Liver (tissue), 9 donors: Measurements from ENCODE around the gene BAAT. TPM values are rescaled to one million over a fixed set of nuclear protein-coding genes. Genes with fewer than 3 reads are reported as not detected.

ENCODE experiments used
- DNase-seq: peaks from one replicate; pipeline ENCODE4 v3.0.0-alpha.2; 2017; ENCODE audit warnings: low spot score
- H3K27ac ChIP-seq, 2 donors: one replicate each; pipeline ENCODE4 v1.7.0; 2013; ENCODE audit warnings: inconsistent platforms in 2 of 2, low read length in 2 of 2, control low read depth in 1 of 2, low read depth in 1 of 2, mild to moderate bottlenecking in 1 of 2
- H3K27me3 ChIP-seq, 4 donors: one replicate each; pipeline versions ENCODE4 v1.6.1 to v1.7.0; 2013; ENCODE audit warnings: low read length in 3 of 4, inconsistent platforms in 1 of 4, mild to moderate bottlenecking in 1 of 4, moderate library complexity in 1 of 4; ENCODE audit not compliant: control insufficient read depth in 4 of 4, insufficient read depth in 4 of 4
- H3K36me3 ChIP-seq, 4 donors: one replicate each; pipeline versions ENCODE4 v1.6.1 to v1.7.0; 2013; ENCODE audit warnings: low read length in 3 of 4, mild to moderate bottlenecking in 3 of 4, low read depth in 1 of 4, moderate library complexity in 1 of 4; ENCODE audit not compliant: control insufficient read depth in 4 of 4, insufficient read depth in 3 of 4
- H3K4me1 ChIP-seq, 4 donors: one replicate each; pipeline versions ENCODE4 v1.6.1 to v1.7.0; 2013; ENCODE audit warnings: low read length in 3 of 4, mild to moderate bottlenecking in 3 of 4, moderate library complexity in 1 of 4; ENCODE audit not compliant: control insufficient read depth in 4 of 4, insufficient read depth in 4 of 4
- H3K4me3 ChIP-seq, 3 donors: one replicate each; pipeline versions ENCODE4 v1.6.1 to v1.7.0; 2013; ENCODE audit warnings: low read length in 3 of 3, control low read depth in 1 of 3, low read depth in 1 of 3, mild to moderate bottlenecking in 1 of 3
- H3K9ac ChIP-seq, 2 donors: one replicate each; pipeline ENCODE4 v1.7.0; 2013; ENCODE audit warnings: low read length in 2 of 2, mild to moderate bottlenecking in 2 of 2, moderate library complexity in 2 of 2, control low read depth in 1 of 2, low read depth in 1 of 2
- H3K9me3 ChIP-seq, 4 donors: one replicate each; pipeline versions ENCODE4 v1.6.1 to v1.7.0; 2013; ENCODE audit warnings: low read length in 3 of 4; ENCODE audit not compliant: control insufficient read depth in 4 of 4
- EGR1 ChIP-seq, 2 donors: IDR thresholded peaks; 2 replicates each; pipeline ENCODE4 v1.6.1; 2016 to 2018; ENCODE audit warnings: antibody characterized with exemption in 2 of 2, low read depth in 2 of 2
- FOXA1 ChIP-seq: IDR thresholded peaks from 2 replicates; pipeline ENCODE4 v1.6.1; 2016; ENCODE audit warnings: antibody characterized with exemption
- FOXA2 ChIP-seq: IDR thresholded peaks from 2 replicates; pipeline ENCODE4 v1.6.1; 2016; ENCODE audit warnings: antibody characterized with exemption
- GABPA ChIP-seq, 2 donors: IDR thresholded peaks in 1 of 2; conservative IDR thresholded peaks in 1 of 2; 2 replicates each; pipeline ENCODE4 v1.6.1; 2016; ENCODE audit warnings: antibody characterized with exemption in 2 of 2, mild to moderate bottlenecking in 1 of 2, moderate library complexity in 1 of 2
- HNF4A ChIP-seq, 2 donors: conservative IDR thresholded peaks; 2 replicates each; pipeline ENCODE4 v1.6.1; 2016; ENCODE audit warnings: antibody characterized with exemption in 2 of 2, mild to moderate bottlenecking in 2 of 2
- HNF4G ChIP-seq: IDR thresholded peaks from 2 replicates; pipeline ENCODE4 v1.6.1; 2016; ENCODE audit warnings: antibody characterized with exemption
- JUND ChIP-seq, 2 donors: IDR thresholded peaks; 2 replicates each; pipeline ENCODE4 v1.6.1; 2016; ENCODE audit warnings: antibody characterized with exemption in 2 of 2
- NR2F2 ChIP-seq: IDR thresholded peaks from 2 replicates; pipeline ENCODE4 v1.6.1; 2016; ENCODE audit warnings: antibody characterized with exemption
- RAD21 ChIP-seq, 2 donors: IDR thresholded peaks; 2 replicates each; pipeline ENCODE4 v1.6.1; 2016; ENCODE audit warnings: antibody characterized with exemption in 2 of 2, mild to moderate bottlenecking in 2 of 2
- RXRA ChIP-seq, 2 donors: IDR thresholded peaks; 2 replicates each; pipeline ENCODE4 v1.6.1; 2017 to 2018; ENCODE audit warnings: antibody characterized with exemption in 2 of 2, mild to moderate bottlenecking in 1 of 2
- SP1 ChIP-seq: IDR thresholded peaks from 2 replicates; pipeline ENCODE4 v1.6.1; 2018; ENCODE audit warnings: antibody characterized with exemption, mild to moderate bottlenecking
- TAF1 ChIP-seq: conservative IDR thresholded peaks from 2 replicates; pipeline ENCODE4 v1.6.1; 2016; ENCODE audit warnings: antibody characterized with exemption, mild to moderate bottlenecking
- YY1 ChIP-seq: IDR thresholded peaks from 2 replicates; pipeline ENCODE4 v1.6.1; 2016; ENCODE audit warnings: antibody characterized with exemption, mild to moderate bottlenecking
- WGBS: extraction: QIAGEN DNeasy Blood & Tissue Kit; methylation state at CpG from one replicate; pipeline ENCODE4 v1.1.7; 2013; 5-methylcytosine and 5-hydroxymethylcytosine counted together
- polyA plus RNA-seq, 2 donors: library from polyadenylated mRNA; stranded (reverse) in 1 of 2; unstranded in 1 of 2; fragments of 200-250 nt in 1 of 2; fragments of >200 nt in 1 of 2; fragmentation: Nextera tagmentation in 1 of 2; extraction: Ambion mirVana in 1 of 2; gene quantifications; one replicate each; pipeline versions ENCODE4 v1.2.1 to v1.2.3, GENCODE V29; 2013 to 2015
- total RNA-seq, 2 donors: library from RNA; depleted of rRNA; stranded (reverse); fragments of >200 nt; gene quantifications; one replicate each; pipeline ENCODE4 v1.2.3, GENCODE V29; 2014
- TF ChIP-seq, protein P1 (sequence below): IDR thresholded peaks from 2 replicates; pipeline ENCODE4 v1.6.1; 2016; ENCODE audit warnings: antibody characterized with exemption, mild to moderate bottlenecking
- TF ChIP-seq, protein P2 (sequence below): IDR thresholded peaks from 2 replicates; pipeline ENCODE4 v1.6.1; 2016; ENCODE audit warnings: antibody characterized with exemption
- TF ChIP-seq, protein P3 (sequence below): fragments of 150-350 bp; IDR thresholded peaks from 2 replicates; pipeline ENCODE4 v1.5.1; 2017; ENCODE audit warnings: improper control_type of control experiment, low read depth, low read length; ENCODE audit not compliant: missing input control
- TF ChIP-seq, protein P4 (sequence below): IDR thresholded peaks from 2 replicates; pipeline ENCODE4 v1.6.1; 2016; ENCODE audit warnings: antibody characterized with exemption
- TF ChIP-seq, protein P5 (sequence below): IDR thresholded peaks from 2 replicates; pipeline ENCODE4 v1.6.1; 2016; ENCODE audit warnings: antibody characterized with exemption
- donor health status: healthy.
- donor health status: healthy.
- donor health status: healthy.
- donor health status: healthy.
- donor health status: healthy.

The BAAT gene
- total and polyA plus RNA-seq, 4 donors = 31.9 to 275 (median 151) TPM

DNA sequence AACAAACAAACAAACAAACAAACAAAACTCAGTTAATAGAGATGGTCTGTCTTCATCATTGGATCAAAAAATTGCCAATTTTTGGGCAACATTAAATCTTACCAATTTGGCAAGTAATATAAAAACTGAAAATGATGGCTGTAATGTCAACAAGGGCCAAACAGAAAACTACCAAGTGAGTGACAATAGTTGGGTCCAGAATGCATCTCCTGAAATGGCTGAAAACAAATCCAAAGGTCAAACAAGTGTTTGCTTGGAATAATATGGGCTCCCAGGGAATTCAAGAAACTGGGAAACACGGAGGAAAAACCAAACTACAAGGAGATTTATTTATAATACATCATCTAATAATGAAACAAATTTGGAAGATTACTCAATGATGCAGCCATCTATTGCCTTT, 25.1 kb downstream of the BAAT start:
- no peaks in the 10 kb centered on the region for H3K9me3 ChIP-seq
- no peak overlapping the region for H3K9ac ChIP-seq
- peaks cover 0 to 33% (median 25%) of the 10 kb centered on the region in 4 donors for H3K36me3 ChIP-seq
- no peaks in the 10 kb centered on the region for H3K27me3 ChIP-seq
- H3K4me3 ChIP-seq = no peak overlapping the region
- WGBS = 38% methylated on average over 1 of the region's 1 CpG
- peaks cover 2 to 16% (median 7%) of the 10 kb centered on the region in 4 donors for H3K4me1 ChIP-seq
- TF ChIP-seq EGR1 (IDR thresholded peaks at IDR 0.05; ENCODE audit: low read depth in 2 of 2) (no peak), SP1 (no peak), HNF4G (peak; percentile 23), GABPA (IDR thresholded peaks at IDR 0.05 in 1 of 2, conservative IDR thresholded peaks at IDR 0.05 in 1 of 2) (no peak), YY1 (no peak), FOXA1 (no peak), FOXA2 (peak; percentile 11), NR2F2 (no peak), RAD21 (IDR thresholded peaks at IDR 0.05) (no peak), HNF4A (conservative IDR thresholded peaks at IDR 0.05) (peak; percentile 35 to 57), RXRA (IDR thresholded peaks at IDR 0.05) (peak in 1 of 2 donors; percentile 10), JUND (IDR thresholded peaks at IDR 0.05) (no peak), TAF1 (no peak)
- TF ChIP-seq, protein P1, sequence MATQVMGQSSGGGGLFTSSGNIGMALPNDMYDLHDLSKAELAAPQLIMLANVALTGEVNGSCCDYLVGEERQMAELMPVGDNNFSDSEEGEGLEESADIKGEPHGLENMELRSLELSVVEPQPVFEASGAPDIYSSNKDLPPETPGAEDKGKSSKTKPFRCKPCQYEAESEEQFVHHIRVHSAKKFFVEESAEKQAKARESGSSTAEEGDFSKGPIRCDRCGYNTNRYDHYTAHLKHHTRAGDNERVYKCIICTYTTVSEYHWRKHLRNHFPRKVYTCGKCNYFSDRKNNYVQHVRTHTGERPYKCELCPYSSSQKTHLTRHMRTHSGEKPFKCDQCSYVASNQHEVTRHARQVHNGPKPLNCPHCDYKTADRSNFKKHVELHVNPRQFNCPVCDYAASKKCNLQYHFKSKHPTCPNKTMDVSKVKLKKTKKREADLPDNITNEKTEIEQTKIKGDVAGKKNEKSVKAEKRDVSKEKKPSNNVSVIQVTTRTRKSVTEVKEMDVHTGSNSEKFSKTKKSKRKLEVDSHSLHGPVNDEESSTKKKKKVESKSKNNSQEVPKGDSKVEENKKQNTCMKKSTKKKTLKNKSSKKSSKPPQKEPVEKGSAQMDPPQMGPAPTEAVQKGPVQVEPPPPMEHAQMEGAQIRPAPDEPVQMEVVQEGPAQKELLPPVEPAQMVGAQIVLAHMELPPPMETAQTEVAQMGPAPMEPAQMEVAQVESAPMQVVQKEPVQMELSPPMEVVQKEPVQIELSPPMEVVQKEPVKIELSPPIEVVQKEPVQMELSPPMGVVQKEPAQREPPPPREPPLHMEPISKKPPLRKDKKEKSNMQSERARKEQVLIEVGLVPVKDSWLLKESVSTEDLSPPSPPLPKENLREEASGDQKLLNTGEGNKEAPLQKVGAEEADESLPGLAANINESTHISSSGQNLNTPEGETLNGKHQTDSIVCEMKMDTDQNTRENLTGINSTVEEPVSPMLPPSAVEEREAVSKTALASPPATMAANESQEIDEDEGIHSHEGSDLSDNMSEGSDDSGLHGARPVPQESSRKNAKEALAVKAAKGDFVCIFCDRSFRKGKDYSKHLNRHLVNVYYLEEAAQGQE = no peak
- TF ChIP-seq, protein P2, sequence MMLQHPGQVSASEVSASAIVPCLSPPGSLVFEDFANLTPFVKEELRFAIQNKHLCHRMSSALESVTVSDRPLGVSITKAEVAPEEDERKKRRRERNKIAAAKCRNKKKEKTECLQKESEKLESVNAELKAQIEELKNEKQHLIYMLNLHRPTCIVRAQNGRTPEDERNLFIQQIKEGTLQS = no peak
- TF ChIP-seq, protein P3, sequence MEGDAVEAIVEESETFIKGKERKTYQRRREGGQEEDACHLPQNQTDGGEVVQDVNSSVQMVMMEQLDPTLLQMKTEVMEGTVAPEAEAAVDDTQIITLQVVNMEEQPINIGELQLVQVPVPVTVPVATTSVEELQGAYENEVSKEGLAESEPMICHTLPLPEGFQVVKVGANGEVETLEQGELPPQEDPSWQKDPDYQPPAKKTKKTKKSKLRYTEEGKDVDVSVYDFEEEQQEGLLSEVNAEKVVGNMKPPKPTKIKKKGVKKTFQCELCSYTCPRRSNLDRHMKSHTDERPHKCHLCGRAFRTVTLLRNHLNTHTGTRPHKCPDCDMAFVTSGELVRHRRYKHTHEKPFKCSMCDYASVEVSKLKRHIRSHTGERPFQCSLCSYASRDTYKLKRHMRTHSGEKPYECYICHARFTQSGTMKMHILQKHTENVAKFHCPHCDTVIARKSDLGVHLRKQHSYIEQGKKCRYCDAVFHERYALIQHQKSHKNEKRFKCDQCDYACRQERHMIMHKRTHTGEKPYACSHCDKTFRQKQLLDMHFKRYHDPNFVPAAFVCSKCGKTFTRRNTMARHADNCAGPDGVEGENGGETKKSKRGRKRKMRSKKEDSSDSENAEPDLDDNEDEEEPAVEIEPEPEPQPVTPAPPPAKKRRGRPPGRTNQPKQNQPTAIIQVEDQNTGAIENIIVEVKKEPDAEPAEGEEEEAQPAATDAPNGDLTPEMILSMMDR = no peak
- TF ChIP-seq, protein P4, sequence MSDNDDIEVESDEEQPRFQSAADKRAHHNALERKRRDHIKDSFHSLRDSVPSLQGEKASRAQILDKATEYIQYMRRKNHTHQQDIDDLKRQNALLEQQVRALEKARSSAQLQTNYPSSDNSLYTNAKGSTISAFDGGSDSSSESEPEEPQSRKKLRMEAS = no peak
- TF ChIP-seq, protein P5, sequence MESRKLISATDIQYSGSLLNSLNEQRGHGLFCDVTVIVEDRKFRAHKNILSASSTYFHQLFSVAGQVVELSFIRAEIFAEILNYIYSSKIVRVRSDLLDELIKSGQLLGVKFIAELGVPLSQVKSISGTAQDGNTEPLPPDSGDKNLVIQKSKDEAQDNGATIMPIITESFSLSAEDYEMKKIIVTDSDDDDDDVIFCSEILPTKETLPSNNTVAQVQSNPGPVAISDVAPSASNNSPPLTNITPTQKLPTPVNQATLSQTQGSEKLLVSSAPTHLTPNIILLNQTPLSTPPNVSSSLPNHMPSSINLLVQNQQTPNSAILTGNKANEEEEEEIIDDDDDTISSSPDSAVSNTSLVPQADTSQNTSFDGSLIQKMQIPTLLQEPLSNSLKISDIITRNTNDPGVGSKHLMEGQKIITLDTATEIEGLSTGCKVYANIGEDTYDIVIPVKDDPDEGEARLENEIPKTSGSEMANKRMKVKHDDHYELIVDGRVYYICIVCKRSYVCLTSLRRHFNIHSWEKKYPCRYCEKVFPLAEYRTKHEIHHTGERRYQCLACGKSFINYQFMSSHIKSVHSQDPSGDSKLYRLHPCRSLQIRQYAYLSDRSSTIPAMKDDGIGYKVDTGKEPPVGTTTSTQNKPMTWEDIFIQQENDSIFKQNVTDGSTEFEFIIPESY = no peak
- no peak for DNase-seq
- H3K27ac ChIP-seq = peak overlapping the region; percentile 17 to 23
